GM18867 (cell line): Measurements from ENCODE around the gene ANO9.
"Not testable (repeated sequence)": the region's sequence is repeated elsewhere in the genome, so short reads cannot be mapped to it uniquely, and the experiment has no call there.

Experiments used
- ATAC-seq: cut with Tn5 transposase; IDR thresholded peaks from one replicate; pipeline ENCODE4 v1.9.1; 2021; ENCODE audit warnings: mild to moderate bottlenecking, moderate library complexity; ENCODE audit not compliant: unreplicated experiment

Gene ANO9

DNA sequence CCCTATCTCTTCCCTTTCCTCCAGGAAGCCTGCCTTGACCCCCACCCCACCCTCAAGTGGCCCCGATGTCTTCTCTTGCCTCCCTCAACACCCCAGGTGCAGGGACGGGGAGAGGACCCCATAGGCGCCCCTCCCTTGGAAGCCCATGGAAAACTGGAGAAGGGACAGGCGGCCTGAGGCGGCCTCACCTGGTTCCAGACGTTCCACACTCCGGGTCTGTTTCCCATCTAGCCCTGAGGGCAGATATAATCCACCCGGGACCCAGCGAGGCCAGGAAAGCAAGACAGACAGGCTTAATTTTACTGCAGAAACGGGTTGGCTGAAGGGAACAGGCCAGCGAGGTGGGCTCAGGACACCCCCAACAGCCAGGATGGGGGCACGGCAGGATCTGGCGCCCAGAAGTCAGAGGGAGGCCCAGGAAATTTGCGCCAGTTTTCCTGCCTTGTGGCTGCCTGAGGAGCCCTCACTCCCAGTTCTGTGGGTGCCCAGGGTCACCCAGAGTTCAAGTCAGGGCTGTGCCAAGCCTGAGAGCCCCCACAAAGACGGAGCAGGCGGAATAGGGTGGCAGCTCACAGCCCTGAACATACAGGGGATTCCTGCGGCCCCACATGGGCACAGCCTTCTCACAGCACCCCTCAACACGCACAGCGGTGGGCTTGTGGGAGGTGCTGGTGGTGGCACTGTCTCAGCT is 24.0 kb downstream of the ANO9 start:
- ATAC-seq = no peak

GRCh38 chr11:416757-417621 is 24.8 kb downstream of the ANO9 start:
- ATAC-seq = no peak

- no peak for ATAC-seq
These were observed 25.6 kb downstream of the ANO9 start for GRCh38 chr11:416051-416756.

DNA sequence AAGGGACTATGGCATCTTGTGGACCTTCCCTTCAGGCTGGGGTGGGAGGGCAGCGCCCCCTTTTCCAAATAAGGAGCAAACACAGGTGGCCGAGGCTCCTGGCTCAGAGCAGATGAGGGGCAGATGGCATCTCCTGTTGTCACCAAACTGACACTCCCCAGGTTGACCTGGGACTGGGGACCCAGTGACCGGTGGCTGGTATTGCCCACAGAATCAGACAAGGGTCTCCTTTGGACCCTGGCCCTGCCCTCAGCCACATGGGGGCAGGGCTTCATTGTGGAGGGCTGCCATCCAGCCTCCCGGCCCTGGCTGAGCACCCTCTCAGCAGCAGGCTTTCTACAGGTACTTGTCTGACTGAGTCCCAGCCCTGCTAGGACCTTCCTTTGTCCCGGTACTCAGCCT is 26.2 kb downstream of the ANO9 start:
- ATAC-seq = no peak

- ATAC-seq = no peak
These were observed 27.4 kb downstream of the ANO9 start for GRCh38 chr11:414318-414857.

DNA sequence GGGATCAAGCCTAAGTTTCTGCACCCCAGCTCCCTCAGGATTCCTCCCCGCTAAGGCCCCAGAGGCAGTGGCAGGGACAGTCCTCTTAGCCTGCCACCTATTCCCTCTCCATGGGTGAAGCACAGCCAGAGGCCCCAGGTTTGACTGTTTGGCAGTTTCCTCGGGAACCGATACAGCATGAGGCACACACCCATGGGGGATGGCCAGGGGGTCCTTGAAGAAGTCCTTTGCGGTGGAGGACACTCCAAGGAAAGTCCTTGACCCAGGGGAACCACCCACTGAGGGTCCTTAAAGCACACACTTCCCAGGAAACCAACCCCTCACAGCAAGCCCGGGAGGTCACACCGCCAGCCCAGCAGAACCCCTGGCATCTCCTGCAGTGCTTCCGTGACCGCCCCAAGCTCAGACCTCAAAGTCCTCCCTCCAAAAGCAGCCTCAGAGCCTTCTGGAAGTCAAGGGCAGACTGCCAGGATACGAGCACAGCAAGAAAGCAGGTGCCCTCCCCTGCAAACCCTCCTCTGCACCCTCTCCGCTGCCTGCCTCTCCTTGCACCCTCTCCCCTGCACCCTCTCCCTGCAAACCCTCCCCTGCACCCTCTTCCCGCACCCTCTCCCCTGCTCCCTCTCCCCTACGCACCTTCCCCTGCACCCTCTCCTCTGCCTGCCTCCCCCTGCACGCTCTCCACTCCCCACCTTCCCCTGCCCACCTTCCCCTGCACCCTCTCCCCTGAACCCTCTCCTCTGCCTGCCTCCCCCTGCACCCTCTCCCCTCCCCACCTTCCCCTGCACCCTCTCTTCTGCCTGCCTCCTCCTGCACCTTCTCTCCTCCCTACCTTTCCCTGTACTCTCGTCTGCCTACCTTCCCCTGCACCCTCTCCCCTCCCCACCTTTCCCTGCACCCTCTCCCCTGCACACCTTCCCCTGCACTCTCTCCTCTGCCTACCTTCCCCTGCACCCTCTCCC is 28.4 kb downstream of the ANO9 start:
- ATAC-seq = no peak

GRCh38 chr11:412641-413119 is 29.1 kb downstream of the ANO9 start:
- no peak for ATAC-seq

DNA sequence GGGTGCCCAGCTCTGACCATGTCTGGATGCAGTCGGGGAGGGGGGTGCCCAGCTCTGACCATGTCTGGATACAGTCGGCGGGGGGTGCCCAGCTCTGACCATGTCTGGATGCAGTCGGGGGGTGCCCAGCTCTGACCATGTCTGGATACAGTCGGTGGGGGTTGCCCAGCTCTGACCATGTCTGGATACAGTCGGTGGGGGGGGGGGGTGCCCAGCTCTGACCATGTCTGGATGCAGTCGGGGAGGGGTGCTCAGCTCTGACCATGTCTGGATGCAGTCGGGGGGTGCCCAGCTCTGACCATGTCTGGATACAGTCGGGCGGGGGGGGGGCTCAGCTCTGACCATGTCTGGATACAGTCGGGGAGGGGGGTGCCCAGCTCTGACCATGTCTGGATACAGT is 30.3 kb downstream of the ANO9 start:
- ATAC-seq = not testable (repeated sequence)

DNA sequence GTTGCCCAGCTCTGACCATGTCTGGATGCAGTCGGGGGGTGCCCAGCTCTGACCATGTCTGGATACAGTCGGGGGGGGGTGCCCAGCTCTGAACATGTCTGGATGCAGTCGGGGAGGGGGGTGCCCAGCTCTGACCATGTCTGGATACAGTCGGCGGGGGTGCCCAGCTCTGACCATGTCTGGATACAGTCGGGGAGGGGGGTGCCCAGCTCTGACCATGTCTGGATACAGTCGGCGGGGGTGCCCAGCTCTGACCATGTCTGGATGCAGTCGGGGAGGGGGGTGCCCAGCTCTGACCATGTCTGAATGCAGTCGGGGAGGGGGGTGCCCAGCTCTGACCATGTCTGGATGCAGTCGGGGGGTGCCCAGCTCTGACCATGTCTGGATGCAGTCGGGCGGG is 31.1 kb downstream of the ANO9 start:
- ATAC-seq = not testable (repeated sequence)

GRCh38 chr11:409600-410483 is 32.0 kb downstream of the ANO9 start:
- no peak for ATAC-seq

DNA sequence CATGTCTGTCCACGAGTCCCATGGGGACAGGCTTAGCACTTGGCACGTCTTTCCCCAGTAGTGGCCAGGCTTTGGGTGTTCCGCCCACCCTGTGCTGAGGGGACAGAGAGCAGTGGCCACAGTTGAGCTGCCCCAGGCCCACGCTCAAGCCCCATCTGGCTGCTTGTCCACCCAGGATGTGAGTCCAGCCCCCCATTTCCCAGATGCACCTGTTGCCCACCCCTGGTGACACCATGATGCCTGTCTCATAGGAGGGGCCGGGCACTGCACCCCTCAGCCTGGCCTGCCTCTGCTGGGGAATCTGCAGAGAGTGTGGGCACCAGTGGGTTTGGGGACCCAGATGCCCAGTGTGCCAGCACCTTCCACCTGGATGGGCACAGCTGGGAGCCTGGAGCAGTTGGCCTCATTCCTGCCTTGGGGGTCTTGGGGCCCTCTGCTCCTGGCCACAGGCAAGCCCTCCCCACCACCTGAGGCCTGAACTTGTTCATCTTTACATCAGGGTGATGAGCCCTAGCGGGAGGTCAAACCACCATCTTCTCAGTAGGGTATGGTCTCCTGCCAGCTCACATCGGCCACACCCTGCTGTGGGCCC is 32.7 kb downstream of the ANO9 start:
- no peak for ATAC-seq

DNA sequence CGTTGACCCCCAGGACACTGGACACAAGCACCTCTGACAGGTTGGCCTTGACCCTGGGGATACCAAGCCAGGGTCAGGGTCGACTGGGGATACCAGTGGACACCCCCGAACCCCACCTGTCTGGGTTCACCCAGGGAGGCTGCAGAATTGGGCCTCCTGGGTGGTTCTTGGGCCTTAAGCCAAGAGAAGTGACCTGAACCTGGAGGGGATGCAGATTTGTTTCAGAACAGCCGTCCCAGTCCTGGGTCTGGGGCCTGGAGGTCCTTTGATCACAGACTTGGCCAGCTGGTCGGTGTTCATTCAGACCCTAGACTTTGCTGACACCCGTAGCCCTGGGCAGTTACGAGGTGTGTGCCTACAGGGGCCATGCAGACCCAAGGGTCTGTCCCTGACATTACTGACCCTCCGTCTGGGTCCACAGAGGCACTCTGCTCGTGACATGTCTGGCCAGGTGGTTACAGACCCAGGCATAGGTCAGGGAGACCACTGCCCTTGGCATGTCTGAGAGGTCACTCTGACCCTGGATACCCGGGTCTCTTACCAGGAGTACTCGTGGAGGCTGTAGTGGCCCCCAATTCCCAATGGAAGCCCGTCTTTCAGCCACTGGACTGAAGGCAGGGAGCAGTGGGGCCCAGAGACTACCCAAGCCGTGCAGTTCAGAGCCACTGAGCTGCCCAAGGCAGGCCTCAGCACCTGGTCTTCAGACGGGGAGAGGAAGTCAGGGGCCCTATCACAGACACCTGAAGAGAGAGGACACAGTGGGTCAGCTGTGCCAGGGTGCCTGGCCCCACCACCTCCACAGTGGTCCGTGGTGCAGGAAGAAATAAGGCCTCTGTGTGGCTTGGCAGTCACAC is 33.4 kb downstream of the ANO9 start:
- ATAC-seq = no peak

GRCh38 chr11:407651-408123 is 34.1 kb downstream of the ANO9 start:
- ATAC-seq = peak; percentile 1

DNA sequence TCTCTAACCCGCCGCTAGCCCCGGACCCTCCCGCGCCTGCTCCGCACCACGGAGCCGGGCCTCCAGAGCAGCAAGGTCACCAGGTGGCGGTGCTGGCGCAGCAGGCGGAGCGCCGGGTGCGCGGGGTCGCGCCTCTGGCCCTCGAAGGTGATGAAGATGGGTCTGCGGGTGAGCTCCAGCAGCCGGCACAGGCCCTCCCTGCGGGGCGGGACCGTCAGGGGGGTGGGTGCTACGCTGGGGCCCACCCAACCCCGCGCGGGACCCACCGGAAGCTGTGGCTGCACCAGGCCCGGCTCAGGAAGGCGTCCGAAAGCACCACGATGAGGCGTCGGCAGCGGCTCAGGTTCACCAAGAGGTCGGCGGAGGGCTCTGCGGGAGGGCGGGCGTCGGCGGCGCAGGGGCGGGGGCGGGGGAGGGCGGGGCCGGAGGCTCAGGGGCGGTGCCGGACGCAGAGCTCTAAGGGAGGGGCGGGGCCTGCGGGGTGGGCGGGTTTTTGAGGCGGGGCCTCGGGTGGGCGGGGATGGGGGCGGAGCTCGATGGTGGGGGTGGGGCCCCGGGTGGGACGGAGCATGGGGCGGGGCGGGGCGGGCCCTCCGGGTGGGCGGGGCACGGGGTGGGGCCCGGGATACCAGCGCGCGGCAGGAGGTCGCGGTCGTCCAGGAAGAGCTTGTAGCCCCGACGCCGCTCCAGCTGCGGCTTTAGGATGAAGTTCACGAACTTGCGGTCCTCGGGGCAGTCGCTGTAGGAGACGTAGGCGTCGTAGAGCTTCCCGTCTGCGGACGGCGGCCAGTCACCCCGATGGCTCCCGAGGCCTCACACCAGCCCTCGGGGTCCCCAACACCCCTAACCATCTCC is 34.8 kb downstream of the ANO9 start:
- peak; percentile 77 for ATAC-seq

GRCh38 chr11:405954-406795 is 35.6 kb downstream of the ANO9 start:
- peak; percentile 4 for ATAC-seq
